Stimulated activated CD8-positive, alpha-beta memory T cell treated with anti-CD3 and anti-CD28 coated beads, Interleukin-7, amount 100 ng/mL, for 24 hours (primary cell): ENCODE measurements around the gene ARHGAP23.
A peak's percentile ranks its signal among the peaks of the same experiment; 100 is the strongest.
"Not testable (repeated sequence)": the region's sequence is repeated elsewhere in the genome, so short reads cannot be mapped to it uniquely, and the experiment has no call there.

Experiments used
- DNase-seq: peaks from one replicate; pipeline ENCODE4 v3.0.0-alpha.2; 2020; ENCODE audit warnings: low read depth

ARHGAP23 gene

GRCh38 chr17:38485681-38486298 lies 57.5 kb downstream of the ARHGAP23 start:
- not testable (repeated sequence) for DNase-seq

DNA sequence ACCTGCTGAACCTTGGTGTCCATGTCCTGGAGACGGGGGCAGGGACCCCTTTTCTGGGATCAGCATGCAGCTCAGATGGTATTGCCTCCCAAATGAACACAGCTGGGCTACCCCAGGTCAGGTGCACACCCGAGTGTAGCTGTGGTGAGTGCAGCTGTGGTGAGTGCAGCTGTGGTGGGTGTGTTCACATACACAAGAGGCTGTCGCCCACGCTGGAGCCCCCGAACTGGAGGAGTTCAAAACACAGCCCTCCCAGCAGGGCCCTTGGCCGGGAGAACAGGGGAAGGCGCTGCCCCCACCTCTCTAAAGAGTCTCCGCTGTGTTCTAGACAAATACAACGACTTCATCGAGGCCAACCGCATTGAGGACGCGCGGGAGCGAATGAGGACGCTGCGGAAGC lies 61.5 kb downstream of the ARHGAP23 start:
- not testable (repeated sequence) for DNase-seq

DNA sequence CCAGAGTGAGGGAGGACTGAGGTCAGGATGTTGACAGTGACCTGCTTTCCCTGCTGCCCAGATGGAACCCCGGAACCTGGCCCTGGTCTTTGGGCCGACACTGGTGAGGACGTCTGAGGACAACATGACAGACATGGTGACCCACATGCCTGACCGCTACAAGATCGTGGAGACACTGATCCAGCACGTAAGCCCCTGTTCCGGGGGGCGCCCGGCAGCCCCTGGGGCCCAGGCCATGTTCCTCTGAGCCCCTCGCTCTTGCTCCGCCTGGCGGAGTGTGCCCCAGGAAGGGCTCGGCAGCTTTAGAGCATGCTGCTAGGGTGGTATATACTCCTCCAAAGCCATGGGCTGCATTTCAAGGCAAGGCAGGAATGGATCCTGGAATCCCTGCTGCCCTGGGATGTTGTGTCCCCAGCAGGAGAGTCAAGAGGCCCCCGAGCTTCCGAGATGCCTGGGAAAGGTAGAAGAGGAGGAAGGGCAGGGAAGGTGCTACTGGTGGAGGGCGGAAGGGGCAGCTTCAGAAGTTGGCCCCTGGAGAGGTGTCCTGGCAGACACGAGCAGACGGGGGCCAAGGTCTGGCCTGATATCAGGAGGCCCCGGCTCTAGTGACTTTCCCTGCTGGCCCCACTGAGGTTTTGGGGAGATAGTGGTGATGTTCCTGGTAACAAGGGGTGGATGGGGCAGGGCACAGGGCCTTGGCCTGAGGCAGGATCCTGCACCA lies 63.2 kb downstream of the ARHGAP23 start:
- DNase-seq, result not testable (repeated sequence)

DNA sequence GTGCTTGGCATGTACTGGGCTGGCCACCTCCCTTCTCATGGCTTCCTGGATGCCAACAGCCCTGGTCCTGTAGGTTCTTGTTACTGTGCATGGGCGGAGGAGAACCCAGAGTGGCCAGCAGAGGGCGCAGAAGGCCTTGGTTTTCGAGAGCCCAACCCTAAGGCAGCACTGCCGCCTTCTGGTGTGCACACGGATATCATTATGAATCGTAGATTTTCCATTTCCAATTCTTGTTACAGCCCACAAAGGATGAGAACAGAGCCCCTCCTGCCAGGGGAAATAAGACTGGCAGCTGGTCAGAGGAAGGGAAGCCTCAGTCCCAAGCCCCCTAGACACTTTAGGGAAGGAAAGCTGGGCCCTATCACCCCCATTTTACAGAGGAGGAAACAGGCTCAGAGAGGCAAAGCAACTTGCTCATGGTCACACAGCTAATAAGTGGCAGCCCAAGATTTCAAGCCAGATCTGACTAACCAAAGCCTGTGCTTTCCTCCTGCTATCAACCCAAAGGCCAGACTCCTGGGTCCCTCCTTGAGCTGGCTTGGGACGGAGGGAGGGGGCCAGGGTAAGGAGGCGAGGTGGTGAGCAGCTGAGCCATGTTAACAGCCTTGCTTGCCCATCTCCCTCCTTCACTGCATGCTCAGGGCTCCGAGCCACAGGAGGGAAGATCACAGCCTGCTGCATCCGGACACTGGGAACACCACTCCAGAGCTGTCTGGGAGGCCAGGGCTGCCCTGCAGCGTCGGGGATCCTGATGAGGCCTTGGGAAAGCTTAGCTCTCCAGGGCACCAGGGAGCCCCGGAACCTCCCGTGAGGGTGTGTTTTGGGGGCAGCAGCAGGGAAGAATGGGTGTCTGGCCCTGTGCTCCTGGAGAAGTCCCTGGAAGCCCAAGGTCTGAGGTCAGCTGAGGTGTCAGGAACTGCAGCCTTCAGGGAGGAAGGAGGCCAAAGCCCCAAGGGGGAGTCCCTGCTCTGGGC lies 64.1 kb downstream of the ARHGAP23 start:
- peak; percentile 90 for DNase-seq

DNA sequence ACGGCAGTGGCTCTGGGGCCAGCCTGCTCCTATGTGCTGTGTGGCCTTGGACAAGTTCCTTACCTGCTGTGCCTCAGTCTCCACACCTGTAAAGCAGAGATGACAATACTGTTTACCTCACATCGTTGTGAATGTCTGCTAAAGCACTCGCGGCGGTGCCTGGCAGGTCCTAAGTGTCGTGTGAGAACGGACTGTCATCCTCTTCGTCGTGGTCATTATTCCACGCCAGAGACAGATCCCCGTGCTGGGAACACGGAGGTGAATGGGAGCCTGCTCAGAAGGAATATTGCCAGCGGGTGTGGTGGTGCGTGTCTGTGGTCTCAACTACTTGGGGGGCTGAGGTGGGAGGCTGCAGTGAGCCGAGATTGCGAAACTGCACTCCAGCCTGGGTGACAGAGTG lies 65.9 kb downstream of the ARHGAP23 start:
- DNase-seq, result not testable (repeated sequence)

DNA sequence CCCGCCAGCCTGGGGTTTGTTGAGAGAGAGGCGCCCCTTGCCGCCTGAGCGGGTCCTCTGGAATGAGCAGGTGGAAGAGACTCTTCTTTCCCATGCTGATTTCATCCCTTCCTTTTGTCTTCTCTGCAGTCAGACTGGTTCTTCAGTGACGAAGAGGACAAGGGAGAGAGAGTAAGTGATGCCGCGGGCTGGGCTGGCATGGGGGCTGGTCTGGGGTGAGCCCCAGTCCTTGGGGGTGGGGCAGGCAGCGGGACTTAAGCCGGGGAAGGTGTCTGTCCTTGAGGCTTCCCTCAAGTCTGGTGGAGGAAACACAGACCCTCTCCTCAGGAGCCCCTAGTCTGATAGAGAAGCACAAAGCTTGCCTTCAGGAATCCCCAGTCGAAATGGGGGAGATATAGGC lies 69.4 kb downstream of the ARHGAP23 start:
- DNase-seq, result not testable (repeated sequence)

- no peak for DNase-seq
Measured at GRCh38 chr17:38498353-38498752, 70.1 kb downstream of the ARHGAP23 start.

GRCh38 chr17:38499230-38499629 lies 71.0 kb downstream of the ARHGAP23 start:
- not testable (repeated sequence) for DNase-seq

DNA sequence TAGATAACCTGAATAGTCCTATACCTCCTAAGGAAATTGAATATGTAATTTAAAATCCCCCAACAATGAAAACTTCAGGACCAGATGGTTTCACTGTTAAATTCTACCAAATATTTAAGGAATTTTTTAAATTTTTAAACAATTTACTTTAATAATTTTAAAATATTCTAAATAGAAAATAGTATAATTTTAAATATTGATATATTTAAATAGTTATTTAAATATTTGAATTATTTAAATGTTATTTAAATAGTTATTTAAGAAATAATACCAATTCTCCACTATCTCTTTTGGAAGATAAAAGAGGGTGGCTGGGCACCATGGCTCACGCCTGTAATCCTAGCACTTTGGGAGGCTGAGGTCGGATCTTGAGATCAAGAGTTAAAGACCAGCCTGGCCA lies 73.5 kb downstream of the ARHGAP23 start:
- DNase-seq, result not testable (repeated sequence)

GRCh38 chr17:38503286-38503913 lies 75.1 kb downstream of the ARHGAP23 start:
- DNase-seq, result not testable (repeated sequence)

DNA sequence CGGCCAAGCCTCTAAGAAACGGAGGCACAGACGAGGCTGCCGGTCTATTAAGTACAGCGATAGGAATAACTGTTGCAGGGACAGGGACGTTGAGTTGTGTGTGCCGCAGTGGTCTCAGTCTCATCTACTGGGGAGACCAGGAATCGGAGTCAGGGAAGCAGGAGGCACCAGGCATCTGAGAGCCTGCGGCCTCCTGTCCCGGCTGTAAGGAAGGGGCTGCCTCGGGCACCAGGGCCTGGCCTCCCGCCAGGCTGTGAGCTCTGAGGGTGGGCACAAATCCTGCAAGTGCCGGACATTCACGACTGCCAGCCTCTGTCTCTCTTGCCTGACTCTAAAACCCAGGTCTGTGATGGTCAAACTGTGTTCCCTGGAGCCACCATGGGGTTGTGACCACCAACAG lies 76.0 kb downstream of the ARHGAP23 start:
- no peak for DNase-seq

DNA sequence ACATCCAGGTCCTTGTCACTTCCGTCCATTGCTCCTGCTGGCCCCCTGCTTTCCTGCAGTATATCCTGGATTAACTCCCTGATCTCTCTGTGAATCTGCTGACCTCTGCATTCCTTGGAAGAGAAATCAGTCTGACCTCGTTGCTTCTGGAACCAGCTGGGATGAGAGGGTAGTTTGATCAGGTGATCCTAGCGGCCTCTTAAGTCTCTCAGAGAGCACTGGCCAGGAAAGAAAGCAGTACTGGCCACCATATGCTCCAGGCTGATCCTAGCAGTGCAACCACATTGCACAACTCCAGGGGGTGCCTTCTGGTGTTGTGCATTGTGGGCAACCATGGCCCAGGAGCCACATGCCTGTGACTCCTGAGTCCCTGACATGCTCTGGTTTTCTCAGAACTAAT lies 79.2 kb downstream of the ARHGAP23 start:
- DNase-seq, result no peak

- no peak for DNase-seq
Measured at GRCh38 chr17:38507921-38508569, 79.8 kb downstream of the ARHGAP23 start.

- DNase-seq, result no peak
Measured at GRCh38 chr17:38508570-38508950, 80.3 kb downstream of the ARHGAP23 start.

GRCh38 chr17:38508954-38509771 lies 80.9 kb downstream of the ARHGAP23 start:
- DNase-seq, result peak; percentile 54

DNA sequence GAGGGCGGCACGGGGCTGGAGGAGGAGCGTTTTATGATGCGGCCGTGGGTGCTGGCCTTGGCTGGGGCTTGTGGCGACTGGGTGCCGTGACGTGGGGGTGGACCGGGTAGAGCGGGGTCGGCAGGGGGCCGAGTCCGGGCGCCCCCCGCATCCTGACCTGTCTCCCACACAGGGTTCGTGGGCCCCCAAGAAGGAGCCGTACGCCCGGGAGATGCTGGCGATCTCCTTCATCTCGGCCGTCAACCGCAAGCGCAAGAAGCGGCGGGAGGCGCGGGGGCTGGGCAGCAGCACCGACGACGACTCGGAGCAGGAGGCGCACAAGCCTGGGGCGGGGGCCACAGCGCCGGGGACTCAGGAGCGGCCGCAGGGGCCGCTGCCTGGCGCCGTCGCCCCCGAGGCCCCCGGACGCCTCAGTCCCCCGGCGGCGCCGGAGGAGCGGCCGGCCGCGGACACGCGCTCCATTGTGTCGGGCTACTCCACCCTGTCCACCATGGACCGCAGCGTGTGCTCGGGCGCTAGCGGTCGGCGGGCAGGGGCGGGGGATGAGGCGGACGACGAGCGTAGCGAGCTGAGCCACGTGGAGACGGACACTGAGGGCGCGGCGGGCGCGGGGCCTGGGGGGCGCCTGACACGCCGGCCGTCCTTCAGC lies 81.6 kb downstream of the ARHGAP23 start:
- no peak for DNase-seq

GRCh38 chr17:38510421-38511149 lies 82.3 kb downstream of the ARHGAP23 start:
- no peak for DNase-seq

DNA sequence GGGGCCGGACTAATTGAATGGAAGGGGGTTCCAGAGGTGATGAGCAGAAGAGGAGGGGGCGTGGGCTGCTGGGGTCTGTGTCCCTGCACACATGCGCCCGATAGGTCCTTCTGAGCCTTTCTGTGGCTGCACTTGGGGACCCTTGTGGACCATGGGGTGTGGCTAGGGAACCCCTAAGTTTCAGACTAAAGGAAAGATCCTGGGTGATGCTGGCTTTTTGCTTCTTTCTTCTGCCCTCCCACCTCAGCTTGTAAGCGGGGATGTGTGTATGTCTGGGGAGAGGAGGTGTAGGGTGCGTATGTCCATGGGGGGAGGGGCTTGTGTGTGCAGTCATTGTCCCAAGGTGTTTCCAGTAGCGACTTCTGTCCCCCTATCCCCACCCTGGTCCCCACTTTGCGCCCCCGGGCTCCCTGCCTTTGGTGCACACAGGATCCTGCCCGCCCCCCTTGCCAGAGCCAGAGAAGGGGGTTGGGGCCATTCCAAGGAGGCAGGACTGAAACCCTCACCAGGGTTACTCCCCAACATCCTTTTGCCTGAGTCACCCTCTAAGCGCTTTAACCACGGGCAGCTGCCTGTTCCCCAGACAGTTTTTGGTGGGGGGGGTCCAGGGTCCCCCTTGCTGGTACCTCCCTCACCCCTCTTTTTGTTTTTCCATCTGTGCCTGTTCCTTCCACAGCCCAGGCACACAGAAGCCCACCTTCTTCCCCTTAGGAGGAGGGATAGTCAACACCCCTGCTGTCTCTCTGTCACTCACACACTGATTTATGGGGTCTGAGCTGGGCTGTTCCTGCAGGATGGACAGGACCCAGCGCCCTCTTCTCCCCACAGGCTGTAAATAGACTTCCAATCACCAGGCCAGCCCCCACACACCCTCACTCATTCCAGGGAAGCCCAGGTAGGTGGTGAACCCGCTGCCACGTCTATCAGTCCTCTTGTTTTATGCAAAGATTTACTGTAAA lies 83.2 kb downstream of the ARHGAP23 start:
- no peak for DNase-seq
